Endodermal cell (in vitro differentiated cells): ENCODE measurements around the gene TOMM22. TPM values are rescaled to one million over a fixed set of nuclear protein-coding genes. Genes with fewer than 3 reads are reported as not detected.

Experiments used
- DNase-seq: peaks from one replicate; pipeline ENCODE4 v3.0.0-alpha.2; 2017
- H3K27ac ChIP-seq: 2 replicates; pipeline ENCODE4 v1.5.1; 2013; ENCODE audit warnings: mild to moderate bottlenecking, low read depth, low read length, moderate library complexity
- H3K27me3 ChIP-seq: 2 replicates; pipeline ENCODE4 v1.6.1; 2013; ENCODE audit warnings: mild to moderate bottlenecking, low read length, moderate library complexity; ENCODE audit not compliant: insufficient read depth, control insufficient read depth, poor library complexity, severe bottlenecking
- H3K36me3 ChIP-seq: 2 replicates; pipeline ENCODE4 v1.7.0; 2013; ENCODE audit warnings: mild to moderate bottlenecking, low read length, moderate library complexity; ENCODE audit not compliant: control insufficient read depth, insufficient read depth
- H3K4me1 ChIP-seq: one replicate; pipeline ENCODE4 v1.7.0; 2013; ENCODE audit warnings: low read length; ENCODE audit not compliant: control insufficient read depth, insufficient read depth
- H3K4me3 ChIP-seq: 2 replicates; pipeline ENCODE4 v1.5.1; 2013; ENCODE audit warnings: mild to moderate bottlenecking, low read length, moderate library complexity
- H3K9ac ChIP-seq: 2 replicates; pipeline ENCODE4 v1.6.1; 2013; ENCODE audit warnings: mild to moderate bottlenecking, low read length, moderate library complexity; ENCODE audit not compliant: poor library complexity, severe bottlenecking; ENCODE audit errors: extremely low read depth
- H3K9me3 ChIP-seq: 2 replicates; pipeline ENCODE4 v1.6.1; 2013; ENCODE audit warnings: mild to moderate bottlenecking, low read length, moderate library complexity; ENCODE audit not compliant: control insufficient read depth
- H3K27ac Mint-ChIP-seq: 2 replicates; pipeline ENCODE4 v1.8.0; 2020; ENCODE audit warnings: mixed read lengths
- H3K27me3 Mint-ChIP-seq: 2 replicates; pipeline ENCODE4 v1.8.0; 2021; ENCODE audit warnings: mild to moderate bottlenecking, mixed read lengths; ENCODE audit not compliant: insufficient read depth
- H3K36me3 Mint-ChIP-seq: 2 replicates; pipeline ENCODE4 v1.8.0; 2020; ENCODE audit warnings: low read depth, mixed read lengths
- H3K4me1 Mint-ChIP-seq: 2 replicates; pipeline ENCODE4 v1.8.0; 2020; ENCODE audit warnings: mixed read lengths
- H3K4me3 Mint-ChIP-seq: 2 replicates; pipeline ENCODE4 v1.8.0; 2020; ENCODE audit warnings: mild to moderate bottlenecking, moderate library complexity, mixed read lengths
- H3K9me3 Mint-ChIP-seq: 2 replicates; pipeline ENCODE4 v1.8.0; 2020; ENCODE audit warnings: mild to moderate bottlenecking, mixed read lengths
- WGBS, 2 experiments: methylation state at CpG; one replicate each; pipeline versions ENCODE4 v1.1.5 to v1.1.7; 2013; ENCODE audit warnings: missing lambda C conversion rate in 2 of 2, mixed read lengths in 1 of 2; ENCODE audit not compliant: insufficient coverage in 1 of 2, insufficient read length in 1 of 2; 5-methylcytosine and 5-hydroxymethylcytosine counted together
- total RNA-seq, 2 donors: library from RNA; stranded (reverse); fragmentation: NEBNext Ultra II Directional in 1 of 2; extraction: Animal tissue kit (Norgen Biotek cat#: 25700) in 1 of 2; gene quantifications; 2 replicates in 1 of 2; 3 replicates in 1 of 2; pipeline ENCODE4 v1.2.1, GENCODE V29; 2021
- TF ChIP-seq, protein P1 (sequence below): fragments of 200-600 bp; sonication (generic); conservative IDR thresholded peaks from 2 replicates; pipeline ENCODE4 v1.5.0; 2021; ENCODE audit warnings: antibody characterized with exemption, mild to moderate bottlenecking

The TOMM22 gene
- total RNA-seq, 2 donors from 2014 or later = 114 to 119 TPM

DNA sequence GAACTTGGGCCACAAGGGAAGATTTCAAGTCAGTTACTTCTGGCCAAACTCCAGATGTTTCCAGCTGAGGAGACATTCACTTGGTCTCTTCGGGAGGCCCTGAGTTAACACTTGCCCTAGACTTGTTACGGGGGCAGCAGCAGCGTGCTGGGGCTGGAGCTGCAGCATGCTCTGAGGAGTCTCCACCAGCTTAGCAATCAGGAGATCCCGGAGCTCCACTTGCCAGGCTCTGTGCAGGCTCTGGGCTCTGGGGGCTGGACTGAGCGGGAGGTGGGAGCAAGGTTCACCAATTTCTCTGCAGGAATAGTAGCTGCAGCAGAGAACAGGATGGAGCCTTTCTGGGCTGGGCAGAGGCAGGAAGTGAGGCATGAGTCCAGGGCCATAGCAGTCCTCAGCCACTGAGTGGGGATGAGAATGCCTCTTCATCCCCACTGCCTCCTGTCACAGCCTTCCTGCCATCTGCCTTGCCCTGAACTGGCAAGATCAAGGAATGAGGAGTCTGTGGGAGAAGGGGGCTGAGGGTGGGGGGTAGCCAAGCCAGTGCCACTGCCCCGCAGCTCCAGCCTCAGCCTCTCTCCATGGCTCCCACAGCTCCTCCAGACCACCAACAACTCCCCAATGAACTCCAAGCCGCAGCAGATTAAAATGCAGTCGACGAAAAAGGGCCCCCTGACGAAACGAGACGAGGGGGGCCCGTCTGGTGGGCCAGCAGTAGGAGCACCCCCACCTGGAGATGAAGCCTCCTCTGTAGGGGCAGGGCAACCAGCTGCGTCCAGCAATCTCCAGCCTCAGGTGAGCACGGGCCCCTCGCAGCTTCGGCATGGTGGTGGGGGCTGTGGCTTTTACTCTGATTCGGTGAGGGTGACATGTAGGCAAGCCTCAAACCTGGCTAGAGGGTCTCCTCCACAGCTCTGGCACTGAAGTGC lies 47.4 kb downstream of the TOMM22 start:
- peaks cover 90% of the 10 kb centered on the region for H3K36me3 ChIP-seq
- no peak for DNase-seq
- Mint-ChIP-seq H3K27me3 (no peaks in the 10 kb centered on the region), H3K4me1 (no peaks in the 10 kb centered on the region), H3K4me3 (no peak overlapping the region), H3K36me3 (peaks cover 50% of the 10 kb centered on the region), H3K9me3 (no peaks in the 10 kb centered on the region), H3K27ac (no peak overlapping the region)
- H3K27me3 ChIP-seq = no peaks in the 10 kb centered on the region
- H3K9me3 ChIP-seq = no peaks in the 10 kb centered on the region
- TF ChIP-seq, protein P1, sequence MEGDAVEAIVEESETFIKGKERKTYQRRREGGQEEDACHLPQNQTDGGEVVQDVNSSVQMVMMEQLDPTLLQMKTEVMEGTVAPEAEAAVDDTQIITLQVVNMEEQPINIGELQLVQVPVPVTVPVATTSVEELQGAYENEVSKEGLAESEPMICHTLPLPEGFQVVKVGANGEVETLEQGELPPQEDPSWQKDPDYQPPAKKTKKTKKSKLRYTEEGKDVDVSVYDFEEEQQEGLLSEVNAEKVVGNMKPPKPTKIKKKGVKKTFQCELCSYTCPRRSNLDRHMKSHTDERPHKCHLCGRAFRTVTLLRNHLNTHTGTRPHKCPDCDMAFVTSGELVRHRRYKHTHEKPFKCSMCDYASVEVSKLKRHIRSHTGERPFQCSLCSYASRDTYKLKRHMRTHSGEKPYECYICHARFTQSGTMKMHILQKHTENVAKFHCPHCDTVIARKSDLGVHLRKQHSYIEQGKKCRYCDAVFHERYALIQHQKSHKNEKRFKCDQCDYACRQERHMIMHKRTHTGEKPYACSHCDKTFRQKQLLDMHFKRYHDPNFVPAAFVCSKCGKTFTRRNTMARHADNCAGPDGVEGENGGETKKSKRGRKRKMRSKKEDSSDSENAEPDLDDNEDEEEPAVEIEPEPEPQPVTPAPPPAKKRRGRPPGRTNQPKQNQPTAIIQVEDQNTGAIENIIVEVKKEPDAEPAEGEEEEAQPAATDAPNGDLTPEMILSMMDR = no peak
- no peaks in the 10 kb centered on the region for H3K4me1 ChIP-seq
- no peak overlapping the region for H3K4me3 ChIP-seq
- no peak overlapping the region for H3K9ac ChIP-seq
- 96 to 97% methylated on average over 12 to 18 of the region's 18 CpGs for WGBS, 2 experiments
- H3K27ac ChIP-seq = no peak overlapping the region

DNA sequence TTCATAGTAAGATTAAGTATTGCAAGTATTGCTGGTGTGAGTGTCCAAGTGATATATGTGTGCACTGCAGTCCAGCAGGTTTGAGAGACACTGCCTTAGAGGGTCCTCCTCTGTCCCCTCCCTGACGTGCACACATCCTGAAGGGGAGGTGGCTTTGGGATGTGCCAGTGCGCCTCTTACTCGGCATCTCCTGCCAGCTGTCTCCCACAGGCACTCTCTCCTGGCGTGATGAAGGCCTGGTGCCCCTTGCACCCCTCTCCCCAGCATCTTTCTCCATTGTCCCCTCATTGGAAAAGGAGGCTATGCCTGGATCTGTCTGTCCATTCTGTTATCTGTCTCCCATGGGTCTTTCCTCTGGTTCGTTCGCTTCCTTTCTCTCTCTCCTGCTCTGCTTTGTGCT lies 48.2 kb downstream of the TOMM22 start:
- Histone ChIP-seq H3K9ac (no peak overlapping the region), H3K9me3 (no peaks in the 10 kb centered on the region), H3K4me3 (no peak overlapping the region), H3K36me3 (peaks cover 90% of the 10 kb centered on the region), H3K27ac (no peak overlapping the region), H3K27me3 (no peaks in the 10 kb centered on the region), H3K4me1 (no peaks in the 10 kb centered on the region)
- Mint-ChIP-seq H3K9me3 (no peaks in the 10 kb centered on the region), H3K4me3 (no peak overlapping the region), H3K27me3 (no peaks in the 10 kb centered on the region), H3K27ac (no peak overlapping the region), H3K36me3 (peaks cover 50% of the 10 kb centered on the region), H3K4me1 (no peaks in the 10 kb centered on the region)
- WGBS, 2 experiments = 95 to 96% methylated on average over 5 to 6 of the region's 6 CpGs
- no peak for DNase-seq
- TF ChIP-seq, protein P1 = no peak

DNA sequence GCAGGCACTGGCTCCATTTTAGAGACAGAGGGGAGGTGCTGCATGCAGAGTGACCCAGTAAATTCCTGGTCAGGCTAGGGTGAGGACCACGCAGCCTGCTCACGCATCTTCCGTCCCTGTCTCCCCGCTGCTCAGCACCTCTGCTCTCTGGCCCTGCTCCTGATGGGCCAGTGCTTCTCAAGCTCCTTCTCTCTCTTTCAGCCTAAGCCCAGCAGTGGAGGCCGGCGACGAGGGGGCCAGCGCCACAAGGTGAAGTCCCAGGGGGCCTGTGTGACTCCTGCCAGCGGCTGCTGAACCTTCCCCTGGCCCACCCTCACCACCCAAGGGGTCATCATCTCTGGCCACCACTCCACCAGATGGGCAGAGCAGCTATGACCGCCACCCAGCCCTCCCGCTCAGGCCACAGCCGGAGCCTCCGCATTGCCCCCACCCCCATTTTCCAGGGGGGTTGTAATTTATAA lies 48.7 kb downstream of the TOMM22 start:
- Histone ChIP-seq H3K36me3 (peaks cover 90% of the 10 kb centered on the region), H3K4me1 (no peaks in the 10 kb centered on the region), H3K4me3 (no peak overlapping the region), H3K9me3 (no peaks in the 10 kb centered on the region), H3K27me3 (no peaks in the 10 kb centered on the region), H3K9ac (no peak overlapping the region), H3K27ac (no peak overlapping the region)
- peaks cover 46% of the 10 kb centered on the region for H3K36me3 Mint-ChIP-seq
- no peak overlapping the region for H3K27ac Mint-ChIP-seq
- TF ChIP-seq, protein P1 = no peak
- DNase-seq = no peak
- H3K4me3 Mint-ChIP-seq = no peak overlapping the region
- no peaks in the 10 kb centered on the region for H3K27me3 Mint-ChIP-seq
- WGBS, 2 experiments = 95 to 100% methylated on average over 3 to 12 of the region's 13 CpGs
- H3K9me3 Mint-ChIP-seq = no peaks in the 10 kb centered on the region
- H3K4me1 Mint-ChIP-seq = no peaks in the 10 kb centered on the region
